GM18868 (cell line): Measurements from ENCODE around the gene FANCL.
"Not testable (repeated sequence)": the region's sequence is repeated elsewhere in the genome, so short reads cannot be mapped to it uniquely, and the experiment has no call there.

ENCODE experiments used
- ATAC-seq: cut with Tn5 transposase; IDR thresholded peaks from one replicate; pipeline ENCODE4 v1.9.1; 2021; ENCODE audit warnings: mild to moderate bottlenecking, moderate library complexity; ENCODE audit not compliant: unreplicated experiment

Gene FANCL

GRCh38 chr2:58155160-58155778, 85.9 kb downstream of the FANCL start:
- no peak for ATAC-seq

- ATAC-seq, result peak; percentile 59
Observed at GRCh38 chr2:58146707-58147106, 94.4 kb downstream of the FANCL start.

GRCh38 chr2:58145769-58146168, 95.4 kb downstream of the FANCL start:
- ATAC-seq, result not testable (repeated sequence)

GRCh38 chr2:58140508-58141072, 100.5 kb downstream of the FANCL start:
- no peak for ATAC-seq

- ATAC-seq, result no peak
Observed at GRCh38 chr2:58138396-58139030, 102.6 kb downstream of the FANCL start.

- no peak for ATAC-seq
Observed at GRCh38 chr2:58137856-58138255, 103.3 kb downstream of the FANCL start.

GRCh38 chr2:58137221-58137620, 103.9 kb downstream of the FANCL start:
- ATAC-seq, result peak; percentile 95

- no peak for ATAC-seq
Observed at GRCh38 chr2:58135861-58136260, 105.3 kb downstream of the FANCL start.

GRCh38 chr2:58133395-58133794, 107.7 kb downstream of the FANCL start:
- ATAC-seq, result no peak

GRCh38 chr2:58131191-58132011, 109.7 kb downstream of the FANCL start:
- ATAC-seq, result no peak

GRCh38 chr2:58130238-58130637, 110.9 kb downstream of the FANCL start:
- no peak for ATAC-seq

GRCh38 chr2:58127111-58127510, 114.0 kb downstream of the FANCL start:
- ATAC-seq, result no peak

GRCh38 chr2:58122540-58122939, 118.6 kb downstream of the FANCL start:
- no peak for ATAC-seq

- no peak for ATAC-seq
Observed at GRCh38 chr2:58122040-58122439, 119.1 kb downstream of the FANCL start.

GRCh38 chr2:58120626-58121229, 120.4 kb downstream of the FANCL start:
- ATAC-seq, result no peak

GRCh38 chr2:58113563-58113962, 127.6 kb downstream of the FANCL start:
- not testable (repeated sequence) for ATAC-seq

- ATAC-seq, result no peak
Observed at GRCh38 chr2:58110765-58111164, 130.4 kb downstream of the FANCL start.

GRCh38 chr2:58109481-58109880, 131.6 kb downstream of the FANCL start:
- ATAC-seq, result no peak
